HepG2 (cell line): ENCODE results near the gene PTGR2. TPM values are rescaled to one million over a fixed set of nuclear protein-coding genes. Genes with fewer than 3 reads are reported as not detected.

Experiments
- ATF7 ChIP-seq, 2 experiments: fragments of 450-650 bp in 1 of 2; sonication (generic) in 1 of 2; formaldehyde crosslinking in 1 of 2; IDR thresholded peaks; 2 replicates each; pipeline versions ENCODE4 v1.4.0 to v1.6.1; 2016 to 2020; ENCODE audit warnings: antibody characterized with exemption in 1 of 2, mild to moderate bottlenecking in 1 of 2, missing genetic modification reagents in 1 of 2
- ATM ChIP-seq: fragments of 450-650 bp; IDR thresholded peaks from 2 replicates; pipeline ENCODE4 v1.7.1; 2017; ENCODE audit warnings: mild to moderate bottlenecking, borderline replicate concordance
- CHCHD3 ChIP-seq: sonication (generic); formaldehyde crosslinking; IDR thresholded peaks from 2 replicates; pipeline ENCODE4 v1.8.0; 2022; ENCODE audit warnings: mild to moderate bottlenecking, missing genetic modification reagents, moderate library complexity
- FIP1L1 ChIP-seq: fragments of 200-400 bp; formaldehyde crosslinking; IDR thresholded peaks from 2 replicates; pipeline ENCODE4 v1.6.1; 2018; ENCODE audit warnings: low read depth, mild to moderate bottlenecking, low read length, moderate library complexity, borderline replicate concordance; ENCODE audit not compliant: insufficient read depth
- IKZF1 ChIP-seq: fragments of 450-650 bp; IDR thresholded peaks from 2 replicates; pipeline ENCODE4 v1.7.1; 2016
- IRF2 ChIP-seq: IDR thresholded peaks from 2 replicates; pipeline ENCODE4 v1.6.1; 2018; ENCODE audit warnings: missing genetic modification reagents, missing compliant biosample characterization
- MAFG ChIP-seq: sonication (generic); formaldehyde crosslinking; IDR thresholded peaks from 2 replicates; pipeline ENCODE4 v1.5.1; 2020; ENCODE audit warnings: mild to moderate bottlenecking, missing genetic modification reagents
- MTF2 ChIP-seq: sonication (generic); formaldehyde crosslinking; IDR thresholded peaks from 2 replicates; pipeline ENCODE4 v1.5.0; 2020; ENCODE audit warnings: missing genetic modification reagents, borderline replicate concordance
- NFAT5 ChIP-seq: sonication (generic); formaldehyde crosslinking; IDR thresholded peaks from 2 replicates; pipeline ENCODE4 v1.4.0; 2020; ENCODE audit warnings: missing genetic modification reagents
- RFX5 ChIP-seq: IDR thresholded peaks from 2 replicates; pipeline ENCODE4 v1.6.1; 2011; ENCODE audit warnings: low read depth, low read length, improper control_type of control experiment
- TIGD3 ChIP-seq: sonication (generic); formaldehyde crosslinking; IDR thresholded peaks from 2 replicates; pipeline ENCODE4 v1.5.1; 2020; ENCODE audit warnings: mild to moderate bottlenecking, missing genetic modification reagents, borderline replicate concordance
- ZFP1 ChIP-seq: IDR thresholded peaks from 2 replicates; pipeline ENCODE4 v1.6.1; 2016
- ZNF451 ChIP-seq: sonication (generic); formaldehyde crosslinking; IDR thresholded peaks from 2 replicates; pipeline ENCODE4 v1.5.0; 2020; ENCODE audit warnings: mild to moderate bottlenecking, missing genetic modification reagents
- ZNF512B ChIP-seq: sonication (generic); formaldehyde crosslinking; IDR thresholded peaks from 2 replicates; pipeline ENCODE4 v1.5.1; 2020; ENCODE audit warnings: missing genetic modification reagents, mild to moderate bottlenecking, borderline replicate concordance
- ZNF572 ChIP-seq: sonication (generic); formaldehyde crosslinking; IDR thresholded peaks from 2 replicates; pipeline ENCODE4 v1.5.1; 2020; ENCODE audit warnings: mild to moderate bottlenecking, missing genetic modification reagents
- ZNF782 ChIP-seq: sonication (generic); formaldehyde crosslinking; IDR thresholded peaks from 2 replicates; pipeline ENCODE4 v1.4.0; 2020; ENCODE audit warnings: missing genetic modification reagents, mild to moderate bottlenecking, borderline replicate concordance
- ZUFSP ChIP-seq: sonication (generic); formaldehyde crosslinking; IDR thresholded peaks from 2 replicates; pipeline ENCODE4 v1.9.0; 2021; ENCODE audit warnings: missing genetic modification reagents, mild to moderate bottlenecking, borderline replicate concordance
- polyA plus RNA-seq, 8 experiments: library from polyadenylated mRNA; depleted of rRNA in 3 of 8; stranded (reverse) in 7 of 8; unstranded in 1 of 8; fragments of >200 nt; fragmentation: Illumina TruSeq in 4 of 8; extraction: Trizol in 4 of 8; gene quantifications; 2 replicates each; pipeline versions ENCODE4 v1.2.1 to v1.2.3, GENCODE V29; 2011 to 2016; ENCODE audit warnings: low read depth in 4 of 8, missing spikeins in 1 of 8, mixed read lengths in 1 of 8; ENCODE audit not compliant: insufficient read depth in 1 of 8
- total RNA-seq, 5 experiments: library from RNA; depleted of rRNA; stranded (reverse); fragments of >200 nt; fragmentation: Illumina TruSeq; extraction: Trizol; gene quantifications; 2 replicates each; pipeline ENCODE4 v1.2.3, GENCODE V29; 2016; ENCODE audit warnings: low read depth in 1 of 5

PTGR2 gene
- total and polyA plus RNA-seq, 2 of the 13 experiments (the other 11 are each of a cell fraction or from before 2014, with no cell fraction given), result 3.0 to 4.3 TPM

GRCh38 chr14:73886449-73887317, 35.1 kb downstream of the PTGR2 start, which contains the start of gene ZNF410 (continued):
- TF ChIP-seq ZUFSP (CRISPR knock-in tag), result no peak
- TF ChIP-seq IRF2, result peak; percentile 67
- no peak for TF ChIP-seq ZNF782
- TF ChIP-seq MTF2 (CRISPR knock-in tag), result no peak
- 0 out of 2 replicates have a peak, but pooled peaks have one; percentile 19 for TF ChIP-seq ZFP1 (CRISPR knock-in tag)
- no peak; the same call in 1 of the 2 replicates for TF ChIP-seq ZNF572 (CRISPR knock-in tag)
- TF ChIP-seq ZNF451 (CRISPR knock-in tag), result no peak; the same call in 1 of the 2 replicates
- no peak; the same call in 1 of the 2 replicates for TF ChIP-seq RFX5
- TF ChIP-seq MAFG (CRISPR knock-in tag), result no peak
- 0 out of 2 replicates have a peak, but pooled peaks have one; percentile 61 for TF ChIP-seq TIGD3
- peak; percentile 73 for TF ChIP-seq ATF7 (IDR thresholded peaks at IDR 0.05)
- peak; percentile 91 for TF ChIP-seq ATF7 (CRISPR knock-in tag; IDR thresholded peaks at IDR 0.05)
- TF ChIP-seq CHCHD3 (CRISPR knock-in tag), result no peak
- no peak for TF ChIP-seq IKZF1
- no peak for TF ChIP-seq ATM
- no peak for TF ChIP-seq ZNF512B (CRISPR knock-in tag)
- TF ChIP-seq FIP1L1, result 0 out of 2 replicates have a peak, but pooled peaks have one; percentile 53
- no peak; the same call in 1 of the 2 replicates for TF ChIP-seq NFAT5 (CRISPR knock-in tag)
